RWPE2 (cell line): ENCODE results near the gene MINDY4B.

ENCODE experiments used
- ATAC-seq: fragments of 200-7000 bp; cut with Tn5 transposase; 3 replicates; pipeline ENCODE4 v1.9.1; 2021; ENCODE audit warnings: low read depth
- DNase-seq: peaks from one replicate; pipeline ENCODE4 v3.0.0-alpha.2; 2020; ENCODE audit warnings: low spot score
- H3K27ac ChIP-seq: fragments of 450-650 bp; 2 replicates; pipeline ENCODE4 v1.5.1; 2017; ENCODE audit warnings: mild to moderate bottlenecking; ENCODE audit not compliant: poor library complexity, severe bottlenecking
- H3K27me3 ChIP-seq: fragments of 250-450 bp; sonication (Bioruptor Pico); 2 replicates; pipeline ENCODE4 v1.5.1; 2021; ENCODE audit warnings: mild to moderate bottlenecking, moderate library complexity; ENCODE audit not compliant: insufficient read depth, poor library complexity, severe bottlenecking
- H3K36me3 ChIP-seq: fragments of 250-450 bp; sonication (Bioruptor Pico); 2 replicates; pipeline ENCODE4 v1.5.1; 2020; ENCODE audit warnings: low read depth, mild to moderate bottlenecking, moderate library complexity
- H3K4me1 ChIP-seq: fragments of 250-450 bp; sonication (Bioruptor Pico); 2 replicates; pipeline ENCODE4 v1.5.1; 2021; ENCODE audit warnings: mild to moderate bottlenecking, moderate library complexity; ENCODE audit not compliant: insufficient read depth, poor library complexity, severe bottlenecking
- H3K4me3 ChIP-seq: fragments of 250-450 bp; sonication (Bioruptor Pico); 2 replicates; pipeline ENCODE4 v1.5.1; 2021; ENCODE audit warnings: mild to moderate bottlenecking, moderate library complexity; ENCODE audit not compliant: severe bottlenecking
- H3K9me3 ChIP-seq: fragments of 250-450 bp; sonication (Bioruptor Pico); 2 replicates; pipeline ENCODE4 v1.5.1; 2021; ENCODE audit warnings: mild to moderate bottlenecking, moderate library complexity; ENCODE audit not compliant: severe bottlenecking
- CTCF ChIP-seq: fragments of 450-650 bp; IDR thresholded peaks from one replicate; pipeline ENCODE4 v1.5.1; 2017; ENCODE audit warnings: mild to moderate bottlenecking, moderate library complexity; ENCODE audit not compliant: poor library complexity, severe bottlenecking

The MINDY4B gene

GRCh38 chr3:150890831-150891230 lies 14.4 kb downstream of the MINDY4B start:
- TF ChIP-seq CTCF = no peak
- ATAC-seq (no peak), DNase-seq (no peak)
- Histone ChIP-seq H3K36me3 (no peaks in the 10 kb centered on the region), H3K9me3 (no peaks in the 10 kb centered on the region), H3K4me3 (no peak overlapping the region), H3K4me1 (no peaks in the 10 kb centered on the region), H3K27ac (no peak overlapping the region), H3K27me3 (no peaks in the 10 kb centered on the region)

GRCh38 chr3:150890295-150890694 lies 14.9 kb downstream of the MINDY4B start:
- TF ChIP-seq CTCF = no peak
- no peak overlapping the region for H3K27ac ChIP-seq
- no peaks in the 10 kb centered on the region for H3K9me3 ChIP-seq
- ATAC-seq (no peak), DNase-seq (no peak)
- no peaks in the 10 kb centered on the region for H3K36me3 ChIP-seq
- H3K4me1 ChIP-seq = no peaks in the 10 kb centered on the region
- no peaks in the 10 kb centered on the region for H3K27me3 ChIP-seq
- no peak overlapping the region for H3K4me3 ChIP-seq

GRCh38 chr3:150889106-150889505 lies 16.1 kb downstream of the MINDY4B start:
- Histone ChIP-seq H3K27ac (no peak overlapping the region), H3K36me3 (no peaks in the 10 kb centered on the region), H3K4me1 (no peaks in the 10 kb centered on the region), H3K9me3 (no peaks in the 10 kb centered on the region), H3K4me3 (no peak overlapping the region), H3K27me3 (no peaks in the 10 kb centered on the region)
- ATAC-seq = no peak
- TF ChIP-seq CTCF = no peak
- DNase-seq = no peak

GRCh38 chr3:150887031-150887430 lies 18.2 kb downstream of the MINDY4B start:
- no peak overlapping the region for H3K4me3 ChIP-seq
- H3K27ac ChIP-seq = no peak overlapping the region
- H3K27me3 ChIP-seq = peaks cover 6% of the 10 kb centered on the region
- H3K9me3 ChIP-seq = no peaks in the 10 kb centered on the region
- no peaks in the 10 kb centered on the region for H3K4me1 ChIP-seq
- DNase-seq (no peak), ATAC-seq (no peak)
- H3K36me3 ChIP-seq = no peaks in the 10 kb centered on the region
- TF ChIP-seq CTCF = no peak

- no peak overlapping the region for H3K4me3 ChIP-seq
- peaks cover 6% of the 10 kb centered on the region for H3K27me3 ChIP-seq
- TF ChIP-seq CTCF = no peak
- H3K36me3 ChIP-seq = no peaks in the 10 kb centered on the region
- H3K4me1 ChIP-seq = no peaks in the 10 kb centered on the region
- no peak overlapping the region for H3K27ac ChIP-seq
- DNase-seq (no peak), ATAC-seq (no peak)
- H3K9me3 ChIP-seq = no peaks in the 10 kb centered on the region
Measured at GRCh38 chr3:150885535-150885934, 19.7 kb downstream of the MINDY4B start.
